Measurements from ENCODE around the gene ST8SIA5. TPM values are rescaled to one million over a fixed set of nuclear protein-coding genes. Genes with fewer than 3 reads are reported as not detected.

The ST8SIA5 gene
- polyA plus RNA-seq, 3 donors, result not detected

GRCh38 chr18:46624127-46624526, 132.7 kb downstream of the ST8SIA5 start:
- no peak for TF ChIP-seq CTCF (IDR thresholded peaks at IDR 0.05)
- H3K4me1 Mint-ChIP-seq, result peaks cover 4% of the 10 kb centered on the region
- DNase-seq, result no peak
- no peak overlapping the region for H3K4me3 Mint-ChIP-seq
- H3K9ac ChIP-seq (ENCODE audit: insufficient read depth, low read length, poor library complexity, severe bottlenecking), result no peak overlapping the region
- WGBS (ENCODE audit: insufficient coverage), result 100% methylated on average over 1 of the region's 11 CpGs
- no peak overlapping the region for H3K27ac ChIP-seq (ENCODE audit: low read depth in 1 of 2, low read length in 2 of 2)
- intact Hi-C loops (cut with micrococcal nuclease), result no loop called here
- no peak overlapping the region for H3K4me3 ChIP-seq (replicated peaks in 1 of 3; ENCODE audit: low read depth in 2 of 3, low read length in 3 of 3)
- no peak overlapping the region for H3K4me2 ChIP-seq (replicated peaks; ENCODE audit: extremely low read depth, low read length, poor library complexity, severe bottlenecking)
- peaks cover 0 to 2% (median 0%) of the 10 kb centered on the region in 7 donors for H3K9me3 Mint-ChIP-seq
- H3K27me3 Mint-ChIP-seq (ENCODE audit: low read depth in 3 of 3), result peaks cover 0 to 4% (median 3%) of the 10 kb centered on the region in 3 donors
- H4K20me1 ChIP-seq (ENCODE audit: insufficient read depth, low read length), result no peaks in the 10 kb centered on the region
- H3K27ac Mint-ChIP-seq, result no peak overlapping the region
- H2AFZ ChIP-seq (ENCODE audit: insufficient read depth, low read depth, low read length, poor library complexity, severe bottlenecking), result peak overlapping the region; percentile 58
- H3K4me1 ChIP-seq (ENCODE audit: control insufficient read depth in 1 of 2, insufficient read depth in 2 of 2, low read length in 2 of 2), result peaks cover 6% of the 10 kb centered on the region in 2 donors
- no peaks in the 10 kb centered on the region for H3K9me3 ChIP-seq (replicated peaks in 1 of 2; ENCODE audit: control insufficient read depth in 1 of 2, insufficient read depth in 1 of 2, low read length in 2 of 2)
- H3K36me3 ChIP-seq (replicated peaks in 1 of 2; ENCODE audit: control insufficient read depth in 1 of 2, insufficient read depth in 2 of 2, low read length in 2 of 2), result no peaks in the 10 kb centered on the region
- H3K79me2 ChIP-seq (ENCODE audit: insufficient read depth, low read length), result no peaks in the 10 kb centered on the region
- no peaks in the 10 kb centered on the region for H3K27me3 ChIP-seq (ENCODE audit: control insufficient read depth in 2 of 2, insufficient read depth in 2 of 2, low read length in 2 of 2)
- H3K36me3 Mint-ChIP-seq, result no peaks in the 10 kb centered on the region

- Histone ChIP-seq H3K4me1 (ENCODE audit: control insufficient read depth in 1 of 2, insufficient read depth in 2 of 2, low read length in 2 of 2) (peaks cover 6% of the 10 kb centered on the region in 2 donors), H3K27me3 (ENCODE audit: control insufficient read depth in 2 of 2, insufficient read depth in 2 of 2, low read length in 2 of 2) (no peaks in the 10 kb centered on the region), H3K36me3 (replicated peaks in 1 of 2; ENCODE audit: control insufficient read depth in 1 of 2, insufficient read depth in 2 of 2, low read length in 2 of 2) (no peaks in the 10 kb centered on the region), H2AFZ (ENCODE audit: insufficient read depth, low read depth, low read length, poor library complexity, severe bottlenecking) (peak overlapping the region; percentile 58), H3K9ac (ENCODE audit: insufficient read depth, low read length, poor library complexity, severe bottlenecking) (peak overlapping the region; percentile 27), H3K27ac (ENCODE audit: low read depth in 1 of 2, low read length in 2 of 2) (no peak overlapping the region), H3K9me3 (replicated peaks in 1 of 2; ENCODE audit: control insufficient read depth in 1 of 2, insufficient read depth in 1 of 2, low read length in 2 of 2) (no peaks in the 10 kb centered on the region), H3K4me2 (replicated peaks; ENCODE audit: extremely low read depth, low read length, poor library complexity, severe bottlenecking) (no peak overlapping the region), H4K20me1 (ENCODE audit: insufficient read depth, low read length) (no peaks in the 10 kb centered on the region), H3K4me3 (replicated peaks in 1 of 3; ENCODE audit: low read depth in 2 of 3, low read length in 3 of 3) (no peak overlapping the region), H3K79me2 (ENCODE audit: insufficient read depth, low read length) (no peaks in the 10 kb centered on the region)
- H3K4me1 Mint-ChIP-seq, result peaks cover 4% of the 10 kb centered on the region
- no peak for TF ChIP-seq CTCF (IDR thresholded peaks at IDR 0.05)
- 8% methylated on average over 7 of the region's 10 CpGs for WGBS (ENCODE audit: insufficient coverage)
- DNase-seq, result no peak
- H3K27ac Mint-ChIP-seq, result no peak overlapping the region
- no peaks in the 10 kb centered on the region for H3K36me3 Mint-ChIP-seq
- H3K27me3 Mint-ChIP-seq (ENCODE audit: low read depth in 3 of 3), result peaks cover 0 to 4% (median 3%) of the 10 kb centered on the region in 3 donors
- H3K9me3 Mint-ChIP-seq, result peaks cover 0 to 3% (median 0%) of the 10 kb centered on the region in 7 donors
- intact Hi-C loops (cut with micrococcal nuclease), result no loop called here
- H3K4me3 Mint-ChIP-seq, result peak overlapping the region in 1 of 2 donors; percentile 18
These were observed 133.3 kb downstream of the ST8SIA5 start for GRCh38 chr18:46623541-46623940.

All from CD14-positive monocyte (primary cell).